K562 (cell line): Measurements from ENCODE around the gene VDR. TPM values are rescaled to one million over a fixed set of nuclear protein-coding genes. Genes with fewer than 3 reads are reported as not detected.
A peak's percentile ranks its signal among the peaks of the same experiment; 100 is the strongest.
"Not testable (repeated sequence)": the region's sequence is repeated elsewhere in the genome, so short reads cannot be mapped to it uniquely, and the experiment has no call there.

ENCODE experiments used
- ATAC-seq: fragments of 200-7000 bp; cut with Tn5 transposase; 3 replicates; pipeline ENCODE4 v1.9.1; 2020; ENCODE audit warnings: moderate library complexity
- BruUV-seq: library from RNA; stranded (reverse); fragments of 400-500 nt; replicated peaks from 2 replicates; lab custom pipeline; 2021; lab: Mats Ljungman, UMichigan
- CTCF ChIA-PET: fragments of 300-600 bp; formaldehyde crosslinking; extraction: SDS; loops from one replicate; lab custom pipeline; 2021; ENCODE audit warnings: low intra/inter-chr PET ratio; lab: Yijun Ruan, JAX
- POLR2A ChIA-PET: fragments of 300-600, 350-650 bp; sonication (Branson Sonifier 250); formaldehyde crosslinking; extraction: SDS; loops from one replicate; lab custom pipeline; 2021; ENCODE audit warnings: antibody characterized with exemption, inconsistent platforms; lab: Yijun Ruan, JAX
- DNase-seq, 4 experiments: peaks; one replicate each; pipeline versions ENCODE4 v3.0.0 to v3.0.0-alpha.2; 2011 to 2018; ENCODE audit warnings: low spot score in 3 of 4, mixed read lengths in 3 of 4; ENCODE audit errors: extremely low read depth in 1 of 4
- FAIRE-seq: peaks from 2 replicates; lab custom pipeline; 2011; peaks lifted over from hg19 to GRCh38; lab: Jason Lieb, UNC
- H2AFZ ChIP-seq: 2 replicates; pipeline ENCODE4 v1.6.0; 2011; ENCODE audit warnings: low read depth, low read length, control low read depth, inconsistent platforms
- H3K27ac ChIP-seq: fragments of 200-600 bp; 3 replicates; pipeline ENCODE4 v1.8.0; 2011; ENCODE audit warnings: low read depth, mild to moderate bottlenecking, control low read depth, inconsistent platforms, low read length, moderate library complexity, mixed read lengths; ENCODE audit errors: extremely low read depth
- H3K27me3 ChIP-seq, 2 experiments: fragments of 300-600 bp in 1 of 2; 2 replicates in 1 of 2; 3 replicates in 1 of 2; pipeline versions ENCODE4 v1.6.0 to v1.8.0; 2011; ENCODE audit warnings: inconsistent platforms in 2 of 2, low read length in 2 of 2, mild to moderate bottlenecking in 1 of 2, mixed read lengths in 1 of 2, moderate library complexity in 1 of 2; ENCODE audit not compliant: control insufficient read depth in 2 of 2, insufficient read depth in 2 of 2
- H3K36me3 ChIP-seq: fragments of 300-600 bp; 3 replicates; pipeline ENCODE4 v1.8.0; 2011; ENCODE audit warnings: mild to moderate bottlenecking, low read length, inconsistent platforms; ENCODE audit not compliant: control insufficient read depth, insufficient read depth
- H3K4me1 ChIP-seq, 2 experiments: fragments of 200-600 bp in 1 of 2; replicated peaks in 1 of 2; 2 replicates in 1 of 2; 3 replicates in 1 of 2; pipeline versions ENCODE4 v1.5.1 to v1.8.0; 2011; ENCODE audit warnings: inconsistent platforms in 2 of 2, low read length in 2 of 2, mild to moderate bottlenecking in 1 of 2, mixed read lengths in 1 of 2, moderate library complexity in 1 of 2; ENCODE audit not compliant: control insufficient read depth in 2 of 2, insufficient read depth in 2 of 2
- H3K4me2 ChIP-seq: 2 replicates; pipeline ENCODE4 v1.6.1; 2011; ENCODE audit warnings: low read length, control low read depth, inconsistent platforms, mixed read lengths; ENCODE audit not compliant: insufficient read depth
- H3K4me3 ChIP-seq: fragments of 200-600 bp; sonication (generic), shearing (Covaris generic); 2 replicates; pipeline ENCODE4 v1.5.1; 2016; ENCODE audit warnings: control low read depth, inconsistent platforms
- H3K79me2 ChIP-seq: fragments of 200-600 bp; 3 replicates; pipeline ENCODE4 v1.8.0; 2011; ENCODE audit warnings: low read length, inconsistent platforms; ENCODE audit not compliant: control insufficient read depth, insufficient read depth
- H3K9ac ChIP-seq, 2 experiments: 2 replicates each; pipeline versions ENCODE4 v1.6.0 to v1.6.1; 2011; ENCODE audit warnings: low read depth in 2 of 2, low read length in 2 of 2, control low read depth in 1 of 2, inconsistent platforms in 1 of 2, mild to moderate bottlenecking in 1 of 2, mixed read lengths in 1 of 2; ENCODE audit not compliant: insufficient read depth in 1 of 2
- H3K9me1 ChIP-seq: one replicate; pipeline ENCODE4 v1.6.0; 2011; ENCODE audit warnings: inconsistent platforms, mild to moderate bottlenecking, low read length, moderate library complexity; ENCODE audit not compliant: control insufficient read depth, insufficient read depth
- H3K9me3 ChIP-seq: replicated peaks from 2 replicates; pipeline ENCODE4 v1.5.1; 2011; ENCODE audit warnings: low read depth, low read length, inconsistent platforms; ENCODE audit not compliant: control insufficient read depth, insufficient read depth
- H4K20me1 ChIP-seq: replicated peaks from 2 replicates; pipeline ENCODE4 v1.6.1; 2011; ENCODE audit warnings: low read length, inconsistent platforms, mixed read lengths; ENCODE audit not compliant: control insufficient read depth, insufficient read depth
- ARID1B ChIP-seq: fragments of 450-650 bp; IDR thresholded peaks from 2 replicates; pipeline ENCODE4 v1.6.1; 2016; ENCODE audit warnings: antibody characterized with exemption, mild to moderate bottlenecking, inconsistent platforms
- CBX3 ChIP-seq, 2 experiments: IDR thresholded peaks; 1 replicate in 1 of 2; 2 replicates in 1 of 2; pipeline ENCODE4 v1.6.1; 2012; ENCODE audit warnings: inconsistent platforms in 2 of 2, low read length in 2 of 2, borderline replicate concordance in 1 of 2, control low read depth in 1 of 2
- CEBPB ChIP-seq: fragments of 450-650 bp; IDR thresholded peaks from 2 replicates; pipeline ENCODE4 v1.6.1; 2016; ENCODE audit warnings: missing genetic modification characterization, missing compliant biosample characterization
- CEBPZ ChIP-seq: fragments of 150-350 bp; IDR thresholded peaks from 2 replicates; pipeline ENCODE4 v1.6.1; 2014; ENCODE audit warnings: low read depth, mild to moderate bottlenecking, low read length, borderline replicate concordance
- COPS2 ChIP-seq: fragments of 450-650 bp; conservative IDR thresholded peaks from 2 replicates; pipeline ENCODE4 v1.6.1; 2016; ENCODE audit warnings: mild to moderate bottlenecking, moderate library complexity
- GABPA ChIP-seq: fragments of 200-800 bp; sonication (Bioruptor generic); conservative IDR thresholded peaks from 2 replicates; pipeline ENCODE4 v1.6.1; 2016; ENCODE audit warnings: low read depth, missing genetic modification characterization, missing compliant biosample characterization
- MAFF ChIP-seq: IDR thresholded peaks from 2 replicates; pipeline ENCODE4 v1.6.1; 2012; ENCODE audit warnings: low read length, improper control_type of control experiment
- RBFOX2 ChIP-seq: fragments of 200-400 bp; formaldehyde crosslinking; IDR thresholded peaks from 2 replicates; pipeline ENCODE4 v1.6.1; 2017; ENCODE audit warnings: low read depth, mild to moderate bottlenecking, low read length, moderate library complexity
- THAP7 ChIP-seq: fragments of 250-450 bp; sonication (Bioruptor Pico); IDR thresholded peaks from 2 replicates; pipeline ENCODE4 v1.5.0; 2021
- ZBTB7A ChIP-seq: IDR thresholded peaks from 2 replicates; pipeline ENCODE4 v1.6.1; 2011; ENCODE audit warnings: low read depth, mild to moderate bottlenecking, low read length, moderate library complexity, borderline replicate concordance; ENCODE audit not compliant: control insufficient read depth
- ZNF316 ChIP-seq: fragments of 450-650 bp; IDR thresholded peaks from 2 replicates; pipeline ENCODE4 v1.6.1; 2016
- WGBS: fragments of 100-300 bp; shearing (Covaris generic); methylation state at CpG from one replicate; pipeline ENCODE4 v1.1.6; 2016; ENCODE audit warnings: low coverage, mixed read lengths; ENCODE audit not compliant: insufficient coverage; ENCODE audit errors: missing lambda C conversion rate; 5-methylcytosine and 5-hydroxymethylcytosine counted together
- in situ Hi-C: fragments of 300-500 bp; cut with MboI; formaldehyde crosslinking; loops from 4 replicates; pipeline ENCODE4 v1.15.0; 2018; ENCODE audit warnings: inconsistent platforms, mixed read lengths
- intact Hi-C: fragments of 100-400 bp; cut with micrococcal nuclease; formaldehyde crosslinking; loops from 2 replicates; pipeline ENCODE4 v1.14.2; 2022
- polyA plus RNA-seq, 8 experiments: library from polyadenylated mRNA; depleted of rRNA in 4 of 8; stranded (reverse) in 5 of 8; unstranded in 3 of 8; fragments of >200 nt; fragmentation: Nextera tagmentation in 2 of 8; fragmentation: Illumina TruSeq in 1 of 8; extraction: Ambion mirVana in 2 of 8; extraction: Trizol in 1 of 8; gene quantifications; 2 replicates each; pipeline versions ENCODE4 v1.2.1 to v1.2.3, GENCODE V29; 2011 to 2014; ENCODE audit warnings: inconsistent platforms in 1 of 8, missing spikeins in 1 of 8
- total RNA-seq, 7 experiments: library from RNA; depleted of rRNA in 6 of 7; stranded (reverse); fragments of >200 nt in 6 of 7; fragmentation: Illumina TruSeq in 2 of 7; extraction: Trizol in 2 of 7; gene quantifications; 2 replicates each; pipeline versions ENCODE4 v1.2.1 to v1.2.3, GENCODE V29; 2011 to 2021; ENCODE audit warnings: low replicate concordance in 1 of 7

The VDR gene
- total and polyA plus RNA-seq, 9 of the 15 experiments (the other 6 are each of a cell fraction or from before 2014, with no cell fraction given) = 0.61 to 4.8 (median 2.0) TPM

GRCh38 chr12:47815447-47815846 lies 89.3 kb downstream of the VDR start:
- H3K36me3 ChIP-seq = peaks cover 59% of the 10 kb centered on the region
- TF ChIP-seq CEBPB (tag) = peak; percentile 67
- TSS peak; percentile 7 for BruUV-seq
- WGBS = 93% methylated on average over 5 of the region's 5 CpGs
- ATAC-seq, H3K4me2 ChIP-seq, H4K20me1 ChIP-seq, H2AFZ ChIP-seq, intact Hi-C loops, H3K27me3 ChIP-seq, H3K27ac ChIP-seq, H3K9me1 ChIP-seq, FAIRE-seq, DNase-seq, in situ Hi-C loops, H3K9me3 ChIP-seq, CTCF ChIA-PET, H3K9ac ChIP-seq, POLR2A ChIA-PET, H3K4me3 ChIP-seq: not testable (repeated sequence)
- peaks cover 63 to 74% of the 10 kb centered on the region in 2 experiments for H3K4me1 ChIP-seq
- H3K79me2 ChIP-seq = peaks cover 97% of the 10 kb centered on the region

- intact Hi-C loops = no loop called here
- H4K20me1 ChIP-seq = no peaks in the 10 kb centered on the region; the same call in 1 of the 2 replicates
- ATAC-seq = no peak
- 0 out of 2 replicates have a peak, but pooled peaks have one; percentile 1 for TF ChIP-seq RBFOX2
- TF ChIP-seq ZNF316 = peak; percentile 52
- TF ChIP-seq CEBPZ = no peak
- no peak for TF ChIP-seq MAFF
- no peak for TF ChIP-seq GABPA
- TF ChIP-seq ZBTB7A = no peak
- TF ChIP-seq COPS2 = no peak
- TF ChIP-seq ARID1B = no peak
- no peak for TF ChIP-seq THAP7 (CRISPR knock-in tag)
- TF ChIP-seq CBX3 (IDR thresholded peaks at IDR 0.05; ENCODE audit: borderline replicate concordance in 1 of 2, low read length in 2 of 2) = 0 out of 3 replicates have a peak, but pooled peaks of 1 of the 2 experiments have one; percentile 21
Measured at GRCh38 chr12:47814539-47815170, 90.1 kb downstream of the VDR start.

More at GRCh38 chr12:47814539-47815170, 90.1 kb downstream of the VDR start:
- Histone ChIP-seq H3K4me1 (peaks cover 66 to 67% of the 10 kb centered on the region in 2 experiments), H3K4me2 (peak overlapping the region; percentile 91), H3K36me3 (peaks cover 63% of the 10 kb centered on the region), H3K27me3 (no peaks in the 10 kb centered on the region), H3K4me3 (no peak overlapping the region), H3K27ac (peak overlapping the region; percentile 91; the same call in 2 of the 3 replicates), H3K9me3 (no peaks in the 10 kb centered on the region), H2AFZ (no peak overlapping the region), H3K9me1 (no peaks in the 10 kb centered on the region), H3K79me2 (peaks cover 99% of the 10 kb centered on the region), H3K9ac (peak overlapping the region in 1 of 2 experiments; percentile 93; a peak in 1 of 4 replicates)
- in situ Hi-C loops = no loop called here
- WGBS = 75% methylated on average over 3 of the region's 3 CpGs
- no peak for DNase-seq
- POLR2A ChIA-PET = interaction anchor here (0.8 to 3.5 kb wide), 6 partner anchors 8 to 25 kb away, joined by 3 to 11 read pairs (median 6); no protein-coding TSS in a partner anchor
- BruUV-seq = no TSS peak
- CTCF ChIA-PET = no interaction called here
- FAIRE-seq = no peak
